GM21367 (cell line): ENCODE data around the gene VTI1A.

Experiments used
- ATAC-seq: cut with Tn5 transposase; IDR thresholded peaks from one replicate; pipeline ENCODE4 v1.9.1; 2021; ENCODE audit not compliant: unreplicated experiment

VTI1A gene

DNA sequence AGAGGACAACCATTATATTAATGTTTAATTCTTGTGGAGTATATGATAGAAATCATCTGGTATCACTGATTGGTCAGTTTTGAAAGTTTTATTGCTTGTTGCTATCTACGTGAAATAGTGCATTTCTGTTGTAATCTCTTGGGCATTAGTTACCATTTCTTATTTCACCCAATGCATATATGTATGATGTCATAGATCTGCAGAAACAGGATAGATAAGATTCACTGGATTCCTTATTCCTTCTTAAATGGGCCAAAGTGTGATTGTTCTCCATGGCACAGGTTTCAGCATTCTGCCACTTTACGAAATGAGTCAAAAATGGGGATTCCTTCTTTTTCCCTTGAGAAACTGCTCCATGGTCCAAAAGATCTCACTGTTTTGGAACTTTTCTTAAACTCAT is 56.6 kb downstream of the VTI1A start:
- ATAC-seq: no peak

DNA sequence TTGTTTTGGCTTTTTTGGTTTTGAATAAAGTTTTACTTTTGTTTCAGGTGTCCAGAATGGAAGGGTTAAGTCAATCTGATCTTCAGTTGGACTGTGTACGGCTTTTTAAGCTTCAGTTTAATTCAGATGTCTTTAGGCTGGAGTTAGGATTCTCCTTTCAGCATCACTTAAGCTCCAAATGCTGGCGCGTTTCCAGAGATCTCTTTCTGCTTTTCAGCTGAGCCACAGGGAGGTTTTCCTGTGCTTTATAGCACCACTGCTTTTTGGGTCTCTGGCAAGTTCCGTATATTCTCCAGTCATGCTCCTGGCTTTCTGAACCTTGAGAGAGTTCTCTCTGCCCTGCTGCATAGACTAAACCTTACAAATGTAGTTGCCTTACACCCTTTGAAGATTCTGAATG is 60.0 kb downstream of the VTI1A start:
- ATAC-seq: no peak

DNA sequence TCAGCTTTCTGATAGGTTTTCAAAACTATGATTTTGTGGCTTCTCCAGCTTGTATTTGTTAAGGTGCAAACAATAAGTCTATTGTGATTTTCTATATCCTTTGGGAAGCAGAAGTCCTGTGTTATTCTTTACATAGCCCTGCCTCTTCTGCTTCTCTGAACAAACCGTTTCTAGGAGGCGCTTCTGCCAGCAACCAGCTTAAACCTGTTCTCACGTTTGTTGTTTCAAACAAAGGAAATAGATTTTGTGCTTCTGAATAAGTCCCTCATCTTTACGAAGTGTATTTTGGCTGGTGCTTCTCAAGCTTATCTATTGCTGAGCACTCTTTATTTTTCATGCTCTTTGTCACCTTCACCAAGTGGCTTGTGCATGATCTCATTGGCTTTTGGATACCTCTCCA is 61.0 kb downstream of the VTI1A start:
- ATAC-seq: no peak

DNA sequence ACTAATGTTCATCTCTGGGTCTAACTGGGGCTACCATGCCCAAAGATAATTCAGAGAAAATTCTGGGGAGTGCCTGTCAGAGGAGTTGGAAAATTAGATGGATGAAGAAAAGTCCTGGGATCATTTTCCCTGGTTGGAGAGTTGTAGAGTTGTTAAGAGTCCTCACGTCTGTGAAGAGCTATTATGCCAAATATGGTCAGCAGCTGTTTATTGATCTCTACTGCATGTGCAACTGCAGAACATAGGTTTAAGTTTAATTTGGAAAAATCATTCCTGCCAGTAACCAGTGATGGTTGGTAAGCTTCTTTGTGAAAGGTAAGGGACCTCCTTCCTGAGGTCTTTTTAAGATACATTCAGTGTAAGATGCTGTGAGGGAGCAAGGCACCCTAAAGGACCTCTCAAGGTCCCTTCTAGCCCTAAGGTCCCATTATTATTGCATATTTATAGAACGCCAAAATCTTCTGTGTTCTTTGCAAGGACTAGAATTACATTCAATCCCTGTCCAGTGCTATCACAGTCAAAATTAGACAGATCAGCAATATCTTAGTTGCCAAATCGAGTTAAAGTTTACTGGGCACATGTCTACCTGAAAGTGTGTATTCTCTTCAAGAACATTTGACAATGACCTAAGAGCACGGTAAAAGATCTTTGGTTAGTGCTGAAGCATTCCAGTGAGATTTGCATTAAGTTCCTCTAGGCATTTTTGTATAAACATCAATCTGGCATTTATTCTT is 62.7 kb downstream of the VTI1A start:
- no peak for ATAC-seq

DNA sequence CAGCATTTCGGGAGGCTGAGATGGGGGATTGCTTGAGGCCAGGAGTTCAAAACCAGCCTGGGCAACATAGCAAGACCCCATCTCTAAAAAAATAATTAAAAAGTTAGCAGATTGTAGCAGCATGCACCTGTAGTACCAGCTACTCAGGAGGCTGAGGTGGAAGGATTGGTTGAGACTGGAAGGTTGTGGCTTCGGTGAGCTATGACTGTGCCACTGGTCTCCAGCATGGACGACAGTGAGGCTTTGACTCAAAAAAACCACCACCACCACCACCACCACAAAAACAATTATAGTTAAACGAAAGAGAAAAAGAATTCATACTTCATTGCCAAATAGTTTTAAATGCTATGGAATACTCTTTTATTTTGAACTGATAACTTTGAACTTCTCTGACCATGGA is 63.4 kb downstream of the VTI1A start:
- ATAC-seq: no peak

DNA sequence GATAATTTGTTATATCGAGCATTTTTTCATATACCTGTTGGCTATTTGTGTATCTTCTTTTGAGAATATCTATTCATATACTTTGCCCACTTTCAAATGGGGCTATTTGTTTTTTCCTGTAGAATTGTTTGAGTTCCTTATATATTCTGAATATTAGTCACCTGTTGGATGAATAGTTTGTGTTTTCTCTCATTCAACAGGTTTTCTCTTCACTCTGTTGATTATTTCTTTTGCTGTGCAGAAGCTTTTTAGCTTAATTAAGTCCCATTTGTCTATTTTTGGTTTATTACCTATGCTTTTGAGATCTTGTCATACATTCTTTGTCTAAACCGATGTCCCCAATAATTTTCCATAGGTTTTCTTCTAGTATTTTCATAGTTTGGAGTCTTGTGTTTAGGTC is 65.3 kb downstream of the VTI1A start:
- no peak for ATAC-seq

DNA sequence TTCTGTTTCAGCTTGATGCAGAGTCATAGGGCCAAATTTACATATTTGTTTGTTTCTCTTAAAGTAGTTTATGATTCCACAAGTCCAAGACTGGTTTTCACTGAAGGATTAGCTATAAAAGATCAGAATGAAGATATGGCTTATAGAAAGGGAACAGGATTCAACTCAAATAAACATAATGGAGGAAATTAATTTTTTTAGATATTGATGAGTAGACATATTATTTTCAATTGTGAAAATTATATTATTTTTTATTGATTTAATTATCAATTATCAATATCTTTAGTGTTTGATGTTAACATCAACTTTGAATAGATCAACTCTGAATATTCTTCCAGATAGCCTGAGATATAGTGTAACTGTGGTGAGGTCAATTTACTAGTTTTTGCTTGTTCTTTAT is 68.1 kb downstream of the VTI1A start:
- no peak for ATAC-seq

DNA sequence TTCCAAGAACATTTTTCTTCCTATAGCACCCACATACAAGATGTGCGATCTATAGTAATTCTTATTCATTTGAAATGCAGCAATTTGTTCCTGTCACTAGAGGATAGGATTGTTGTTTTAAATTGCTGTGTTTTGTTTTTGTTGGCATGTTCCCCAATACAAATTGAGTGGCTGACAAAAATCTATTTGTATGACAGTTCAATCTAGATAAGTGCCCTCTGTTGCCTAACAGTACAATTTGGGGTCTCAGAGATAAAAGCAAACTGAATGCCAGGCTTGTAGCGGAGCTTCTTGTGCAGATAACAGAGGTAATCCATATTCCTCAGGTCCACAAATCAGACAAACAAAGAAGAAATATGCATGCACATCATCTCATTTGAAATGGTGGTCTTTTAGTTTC is 68.8 kb downstream of the VTI1A start:
- no peak for ATAC-seq

DNA sequence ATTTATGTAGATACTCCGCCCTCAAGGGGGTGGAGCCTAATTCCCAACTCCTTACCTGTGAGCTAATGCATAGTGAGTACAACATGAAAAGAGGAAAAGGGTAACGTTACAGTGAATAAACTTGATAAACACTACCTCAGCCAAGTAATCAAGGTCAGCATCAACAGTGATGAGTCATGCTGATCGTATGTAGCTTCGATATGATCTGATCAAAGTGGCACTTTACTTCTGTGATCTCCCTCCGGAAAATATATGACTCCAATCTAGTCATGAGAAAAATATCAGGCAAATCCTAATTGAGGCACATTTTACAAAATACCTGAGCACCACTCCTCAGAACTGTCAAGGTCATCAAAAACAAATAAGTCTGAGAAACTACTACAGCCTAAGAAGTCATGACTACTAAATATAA is 70.4 kb downstream of the VTI1A start:
- ATAC-seq: no peak

DNA sequence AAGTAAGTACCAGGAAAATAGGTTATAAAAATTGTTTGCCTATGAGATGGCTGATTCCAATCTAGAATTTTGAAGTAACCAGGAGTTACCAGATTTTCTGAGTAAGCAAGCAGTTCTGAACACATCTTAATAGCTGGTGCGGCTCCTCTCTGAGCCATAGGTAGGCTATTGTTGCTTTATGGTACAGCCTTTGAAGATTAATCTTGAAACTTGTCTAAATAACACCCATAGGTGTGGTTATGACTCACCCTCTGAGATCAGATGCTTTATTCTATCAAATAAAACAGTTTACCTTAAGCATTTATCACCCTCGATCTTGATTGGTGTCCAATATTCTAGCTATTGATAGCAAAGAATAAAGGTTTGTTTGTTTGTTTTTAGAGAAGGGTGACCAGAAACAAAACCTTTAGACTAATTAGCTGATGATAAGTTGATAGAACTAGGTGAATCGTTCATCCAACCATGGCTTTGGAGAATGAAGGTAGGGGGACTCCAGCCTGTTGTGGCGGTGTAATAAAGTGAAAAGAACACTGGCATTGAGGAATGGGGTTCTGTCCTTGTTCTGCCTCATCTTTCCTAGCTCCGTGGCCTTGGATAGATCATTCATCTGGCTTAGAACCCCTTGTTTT is 72.2 kb downstream of the VTI1A start:
- no peak for ATAC-seq

DNA sequence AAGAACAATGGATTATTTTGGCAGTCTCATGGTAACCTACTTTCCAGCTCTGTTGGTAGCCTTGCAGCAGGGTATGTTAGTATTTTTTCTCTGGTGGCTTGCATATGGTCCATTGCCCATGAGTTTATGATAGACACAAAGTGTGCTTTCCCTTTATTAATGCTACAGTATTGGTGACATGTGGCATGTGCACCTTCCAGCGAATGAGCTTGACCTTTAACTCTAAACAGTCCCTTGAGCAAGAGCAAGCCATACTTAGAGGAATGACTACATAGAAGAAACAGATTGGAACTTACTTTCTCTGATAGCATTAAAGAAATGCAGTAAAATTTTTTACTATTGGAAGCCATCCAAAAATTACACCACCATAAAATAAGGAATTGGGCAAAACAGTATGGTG is 73.9 kb downstream of the VTI1A start:
- ATAC-seq: no peak

DNA sequence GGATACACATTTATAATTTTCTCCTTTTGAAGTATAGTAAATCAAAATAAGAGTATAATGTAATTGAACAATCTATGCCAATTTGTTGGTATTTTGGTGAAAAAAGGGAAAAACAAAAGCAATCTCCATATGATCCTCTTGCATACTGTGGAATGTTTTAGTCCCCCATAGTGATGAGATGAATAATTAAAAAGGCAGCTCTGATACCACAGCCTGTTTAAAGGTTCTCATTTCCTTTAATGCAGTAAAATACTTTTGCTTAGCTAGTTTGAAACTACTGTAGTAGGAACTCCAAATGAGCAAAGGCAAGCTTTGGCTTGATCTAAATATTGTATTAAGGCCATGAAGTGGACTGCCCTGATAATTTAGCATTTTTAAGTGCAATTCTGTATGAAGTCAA is 77.6 kb downstream of the VTI1A start:
- ATAC-seq: no peak

DNA sequence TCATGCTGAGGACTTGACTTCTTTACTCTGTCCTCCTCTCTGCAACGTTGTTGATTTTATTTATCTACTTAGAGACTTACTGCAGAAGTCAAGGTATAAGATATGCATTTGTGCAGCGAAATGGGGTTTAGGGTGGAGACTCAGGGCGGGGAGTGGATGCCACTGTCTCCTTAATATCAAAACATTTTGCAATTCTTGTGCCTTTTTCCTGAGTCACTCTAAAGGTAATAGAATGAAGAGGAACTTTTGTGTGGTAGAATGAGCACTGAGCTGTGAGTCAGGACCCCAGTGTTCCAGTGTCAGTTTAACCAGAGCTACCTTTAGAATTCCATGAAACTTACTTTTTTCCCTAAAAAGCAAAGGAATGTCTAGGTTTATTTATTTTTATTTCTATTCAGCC is 78.2 kb downstream of the VTI1A start:
- no peak for ATAC-seq

DNA sequence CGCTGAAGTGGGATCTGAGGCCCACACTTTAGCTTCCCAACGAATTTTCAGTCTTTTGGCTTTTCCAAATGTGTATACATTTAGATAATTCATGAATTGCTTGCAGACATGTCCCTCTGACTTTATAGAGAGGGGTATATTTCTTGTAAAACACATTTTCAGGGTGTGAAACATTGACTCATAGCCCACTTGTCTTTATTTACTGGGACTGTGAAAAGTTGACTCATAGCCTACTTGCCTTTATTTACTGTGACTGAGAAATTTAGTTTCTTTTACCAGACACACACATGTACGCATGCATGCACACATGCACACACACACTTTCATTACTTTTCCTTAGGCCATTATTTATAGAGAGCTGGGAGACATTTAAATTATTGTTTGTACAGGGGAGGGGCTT is 79.1 kb downstream of the VTI1A start:
- peak; percentile 64 for ATAC-seq

DNA sequence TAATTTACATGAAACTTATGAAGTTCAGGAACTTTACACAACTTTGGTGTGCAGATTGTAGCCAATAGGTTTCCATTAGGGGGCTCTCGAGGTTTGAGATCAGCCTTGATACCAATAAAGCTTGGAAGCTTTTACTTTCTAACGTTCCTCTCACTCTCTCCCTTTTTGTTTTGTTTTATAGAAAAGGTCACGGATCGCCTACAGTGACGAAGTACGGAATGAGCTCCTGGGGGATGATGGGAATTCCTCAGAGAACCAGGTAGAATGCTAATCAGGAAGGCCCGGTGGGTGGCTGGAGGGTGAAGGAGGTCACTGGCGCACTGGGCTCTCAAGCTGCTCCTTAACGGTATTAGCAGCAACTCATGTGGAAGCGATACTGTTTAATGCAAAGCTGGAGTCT is 79.9 kb downstream of the VTI1A start:
- ATAC-seq: no peak

DNA sequence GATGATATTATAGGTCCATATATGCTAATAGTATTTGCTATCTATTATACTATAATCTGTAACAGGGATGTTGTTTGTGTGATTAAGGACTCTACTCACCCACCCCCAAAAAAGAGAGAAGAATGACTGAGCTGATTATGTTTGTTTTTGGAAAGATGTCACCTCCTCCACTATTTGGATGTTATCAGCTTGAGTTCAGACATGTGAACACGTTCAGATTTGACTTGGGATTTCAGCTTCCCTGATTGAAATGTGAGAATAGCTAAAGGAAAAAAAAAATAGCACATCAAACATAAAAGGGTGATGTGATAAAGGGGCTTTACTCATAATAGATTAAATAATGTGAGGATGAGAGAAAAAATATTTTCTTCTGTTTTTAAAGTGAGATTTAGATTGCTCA is 81.2 kb downstream of the VTI1A start:
- ATAC-seq: no peak

DNA sequence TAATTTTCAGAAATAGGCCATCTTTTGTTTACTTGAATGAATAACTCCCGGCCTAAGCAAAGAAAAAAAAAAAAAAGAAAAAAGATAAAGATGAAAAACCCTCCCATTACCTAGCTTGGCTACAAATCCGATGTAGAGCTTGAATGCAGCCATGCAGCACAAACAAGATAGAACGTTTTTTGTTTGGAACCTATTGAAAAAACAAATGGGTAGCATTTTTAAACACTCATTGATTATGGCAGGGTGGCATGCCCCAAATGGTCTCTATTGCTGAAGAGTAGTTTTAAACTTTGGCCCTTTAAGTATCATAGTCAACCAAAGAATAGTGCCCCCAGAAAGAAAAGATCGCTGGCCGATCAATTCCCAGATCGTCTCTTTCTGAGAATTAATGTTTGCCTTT is 84.4 kb downstream of the VTI1A start:
- ATAC-seq: no peak

DNA sequence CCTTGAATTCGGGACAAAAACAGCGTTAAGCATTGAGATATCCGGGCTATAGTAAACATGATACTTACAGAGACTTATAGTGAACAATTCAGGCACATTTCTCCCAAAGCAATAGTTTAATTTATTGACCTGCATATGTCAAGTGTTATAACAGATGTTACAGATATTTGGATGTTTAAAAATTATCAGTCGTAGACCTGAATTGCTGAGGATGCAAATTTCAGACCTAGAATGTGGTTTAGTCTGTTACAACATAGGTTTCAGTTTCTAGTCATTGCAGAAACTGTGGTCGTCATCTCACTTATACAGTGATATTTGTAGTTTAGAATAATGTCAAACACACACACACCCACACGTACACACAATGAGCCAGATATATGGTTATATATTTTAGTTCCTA is 85.2 kb downstream of the VTI1A start:
- ATAC-seq: peak; percentile 97

DNA sequence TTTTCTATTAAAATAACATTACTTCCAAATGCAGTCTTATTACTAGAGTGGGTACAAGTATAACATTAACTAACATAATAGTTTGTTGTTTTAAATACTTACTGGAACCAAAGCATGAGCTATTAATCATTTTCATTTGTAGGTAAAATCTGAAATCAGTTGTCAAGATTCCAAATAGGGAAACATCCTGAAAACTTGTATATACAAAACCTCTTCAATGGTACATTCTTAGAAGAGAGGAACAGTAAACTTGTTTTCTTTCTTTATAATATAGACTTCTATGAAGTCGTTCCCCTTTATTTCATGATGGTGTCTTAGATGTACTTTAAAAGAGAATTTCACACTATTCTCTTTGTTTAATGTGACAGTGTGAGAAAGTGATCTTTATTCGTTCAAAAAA is 85.9 kb downstream of the VTI1A start:
- no peak for ATAC-seq

DNA sequence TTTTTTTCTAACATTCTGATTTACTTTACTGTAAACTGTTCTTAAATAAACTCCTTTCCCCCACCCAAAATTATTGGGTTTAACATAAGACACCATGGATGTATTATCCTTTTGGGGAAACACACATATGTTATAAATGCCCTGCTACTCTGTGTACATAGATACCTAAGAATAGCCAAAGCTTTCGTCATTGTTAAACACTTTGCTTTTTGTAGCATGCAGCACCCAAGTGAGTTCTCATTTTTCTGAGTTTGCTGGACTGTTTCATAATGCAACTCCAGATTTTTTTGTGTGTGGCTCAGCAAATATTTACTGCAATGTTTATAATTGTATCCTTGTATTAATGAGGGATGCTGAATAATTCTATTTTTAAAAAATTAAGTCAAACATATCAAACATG is 86.9 kb downstream of the VTI1A start:
- ATAC-seq: no peak

DNA sequence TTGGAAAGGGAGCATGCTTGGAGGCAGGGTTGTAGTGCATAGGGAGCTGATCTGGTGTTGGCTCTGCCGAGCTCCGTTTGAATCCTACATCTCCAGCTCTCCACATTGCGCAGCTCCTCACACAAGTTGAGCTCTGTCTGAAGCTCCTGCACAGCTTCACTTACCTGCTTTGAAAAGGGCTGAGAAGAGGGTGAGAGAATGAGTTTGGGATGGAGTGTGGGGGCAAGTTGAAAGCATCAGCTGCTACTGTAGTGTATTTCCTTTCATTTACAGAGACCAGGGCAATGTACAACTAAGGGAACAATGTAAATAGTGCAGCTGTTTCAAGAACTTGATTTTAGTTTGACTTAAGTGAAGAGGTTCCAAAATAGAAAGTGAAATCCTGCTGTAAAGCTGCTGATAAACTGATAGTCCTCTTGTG is 88.5 kb downstream of the VTI1A start:
- peak; percentile 44 for ATAC-seq

DNA sequence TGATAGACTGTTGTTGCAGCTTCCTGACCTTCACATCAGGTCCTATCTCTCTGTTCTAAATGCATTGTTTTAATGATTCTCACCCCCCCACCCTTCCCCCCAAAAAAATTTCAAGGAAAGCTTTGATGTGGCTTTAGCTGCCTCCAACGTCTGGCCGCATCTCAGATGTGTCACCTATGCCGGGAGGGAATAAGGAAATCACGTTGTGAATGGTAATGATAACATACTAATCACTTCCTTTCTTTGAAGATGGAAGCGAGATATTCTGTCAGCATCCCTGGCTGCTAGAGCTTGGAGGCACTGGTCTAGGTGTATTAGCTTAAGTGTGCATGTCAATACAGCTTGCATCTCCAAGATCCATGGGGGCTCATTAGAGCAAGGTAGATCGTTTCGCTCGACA is 89.6 kb downstream of the VTI1A start:
- no peak for ATAC-seq

DNA sequence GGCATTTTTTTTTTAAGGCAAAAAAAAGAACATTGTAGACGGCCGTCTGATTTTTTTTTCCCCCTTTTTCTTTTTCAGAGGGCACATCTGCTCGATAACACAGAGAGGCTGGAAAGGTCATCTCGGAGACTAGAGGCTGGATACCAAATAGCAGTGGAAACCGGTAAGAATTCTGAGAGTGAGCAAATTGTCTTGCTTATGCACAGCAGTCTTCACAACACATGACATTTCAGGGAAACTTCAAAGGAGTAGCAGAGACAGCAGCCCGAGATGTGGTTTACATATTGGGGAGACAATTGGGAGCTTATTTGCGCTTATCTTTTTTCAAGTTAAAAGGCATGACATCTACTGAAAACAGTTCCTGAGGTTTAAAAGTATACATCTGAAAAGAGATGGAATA is 91.2 kb downstream of the VTI1A start:
- no peak for ATAC-seq
